ENCODE measurements around the gene EML5. TPM values are rescaled to one million over a fixed set of nuclear protein-coding genes. Genes with fewer than 3 reads are reported as not detected.

Gene EML5
- total RNA-seq, 1 donor from 2014 or later: 0.25 TPM

- ATAC-seq (no peak), DNase-seq (no peak)
- intact Hi-C loops (cut with micrococcal nuclease): no loop called here
These were observed 161.7 kb downstream of the EML5 start for GRCh38 chr14:88631091-88631490.

- intact Hi-C loops (cut with micrococcal nuclease): no loop called here
These were observed 162.2 kb downstream of the EML5 start for GRCh38 chr14:88630565-88630964.

GRCh38 chr14:88628462-88628861 lies 164.3 kb downstream of the EML5 start:
- DNase-seq: no peak
- intact Hi-C loops (cut with micrococcal nuclease): no loop called here

More at GRCh38 chr14:88630565-88630964, 162.2 kb downstream of the EML5 start:
- DNase-seq (no peak), ATAC-seq (no peak)

GRCh38 chr14:88628033-88628432 lies 164.7 kb downstream of the EML5 start:
- DNase-seq (no peak), ATAC-seq (no peak)
- intact Hi-C loops (cut with micrococcal nuclease): no loop called here

More at GRCh38 chr14:88628462-88628861, 164.3 kb downstream of the EML5 start:
- no peak for ATAC-seq

- ATAC-seq (no peak), DNase-seq (no peak)
- intact Hi-C loops (cut with micrococcal nuclease): no loop called here
These were observed 167.1 kb downstream of the EML5 start for GRCh38 chr14:88625671-88626070.

- ATAC-seq: no peak
- intact Hi-C loops (cut with micrococcal nuclease): no loop called here
- no peak for DNase-seq
These were observed 171.7 kb downstream of the EML5 start for GRCh38 chr14:88621100-88621499.

GRCh38 chr14:88618476-88618875 lies 174.3 kb downstream of the EML5 start:
- ATAC-seq: no peak
- intact Hi-C loops (cut with micrococcal nuclease): no loop called here
- no peak for DNase-seq

GRCh38 chr14:88617479-88617878 lies 175.3 kb downstream of the EML5 start:
- ATAC-seq (no peak), DNase-seq (no peak)
- intact Hi-C loops (cut with micrococcal nuclease): no loop called here

GRCh38 chr14:88616697-88617096 lies 176.1 kb downstream of the EML5 start:
- intact Hi-C loops (cut with micrococcal nuclease): no loop called here

GRCh38 chr14:88614218-88614907 lies 178.4 kb downstream of the EML5 start:
- intact Hi-C loops (cut with micrococcal nuclease): no loop called here
- no peak for DNase-seq
- no peak for ATAC-seq

More at GRCh38 chr14:88616697-88617096, 176.1 kb downstream of the EML5 start:
- ATAC-seq: no peak
- no peak for DNase-seq

- intact Hi-C loops (cut with micrococcal nuclease): no loop called here
- ATAC-seq (peak; percentile 50), DNase-seq (no peak)
These were observed 179.2 kb downstream of the EML5 start for GRCh38 chr14:88613552-88614010.

GRCh38 chr14:88612981-88613380 lies 179.8 kb downstream of the EML5 start:
- intact Hi-C loops (cut with micrococcal nuclease): no loop called here

GRCh38 chr14:88611878-88612277 lies 180.9 kb downstream of the EML5 start:
- ATAC-seq: no peak
- DNase-seq: no peak
- intact Hi-C loops (cut with micrococcal nuclease): no loop called here

More at GRCh38 chr14:88612981-88613380, 179.8 kb downstream of the EML5 start:
- ATAC-seq: no peak
- no peak for DNase-seq

GRCh38 chr14:88607829-88608228 lies 184.9 kb downstream of the EML5 start:
- no peak for DNase-seq
- no peak for ATAC-seq
- intact Hi-C loops (cut with micrococcal nuclease): no loop called here

- intact Hi-C loops (cut with micrococcal nuclease): no loop called here
- no peak for ATAC-seq
These were observed 187.2 kb downstream of the EML5 start for GRCh38 chr14:88605594-88605993.

GRCh38 chr14:88604212-88604611 lies 188.5 kb downstream of the EML5 start:
- DNase-seq: no peak
- ATAC-seq: no peak
- intact Hi-C loops (cut with micrococcal nuclease): no loop called here

More at GRCh38 chr14:88605594-88605993, 187.2 kb downstream of the EML5 start:
- DNase-seq: no peak

- no peak for ATAC-seq
- no peak for DNase-seq
- intact Hi-C loops (cut with micrococcal nuclease): no loop called here
These were observed 192.9 kb downstream of the EML5 start for GRCh38 chr14:88599761-88600439.

- intact Hi-C loops (cut with micrococcal nuclease): no loop called here
- DNase-seq: no peak
These were observed 193.4 kb downstream of the EML5 start for GRCh38 chr14:88599326-88599725.

GRCh38 chr14:88598097-88598675 lies 194.6 kb downstream of the EML5 start:
- no peak for DNase-seq
- intact Hi-C loops (cut with micrococcal nuclease): no loop called here
- ATAC-seq: no peak

More at GRCh38 chr14:88599326-88599725, 193.4 kb downstream of the EML5 start:
- no peak for ATAC-seq

GRCh38 chr14:88597601-88598000 lies 195.2 kb downstream of the EML5 start:
- ATAC-seq (no peak), DNase-seq (no peak)
- intact Hi-C loops (cut with micrococcal nuclease): no loop called here
